ENCODE results near the gene C4orf36.

C4orf36 gene

GRCh38 chr4:86935566-86935852 lies 43.3 kb upstream of the C4orf36 start:
- no peak for DNase-seq (ENCODE audit: low read depth)
- peak overlapping the region; percentile 88 for H3K4me3 ChIP-seq (ENCODE audit: low read depth, low read length)
- TF ChIP-seq CTCF (IDR thresholded peaks at IDR 0.05; ENCODE audit: insufficient read depth, low read depth, low read length, missing control alignments): no peak

- DNase-seq (ENCODE audit: low read depth): peak; percentile 98
- peak; percentile 36 for TF ChIP-seq CTCF (IDR thresholded peaks at IDR 0.05; ENCODE audit: insufficient read depth, low read depth, low read length, missing control alignments)
- H3K4me3 ChIP-seq (ENCODE audit: low read depth, low read length): peak within 1 kb of the TSS; percentile 88
Observed at GRCh38 chr4:86934771-86935565, 42.7 kb upstream of the C4orf36 start, which contains the start of gene AFF1. Gene AFF1 (plus strand): TSS chr4:86935011. CDS start chr4:86948534, 13,523 bp downstream.

- peak; percentile 26 for DNase-seq (ENCODE audit: low read depth)
- no peak for TF ChIP-seq CTCF (IDR thresholded peaks at IDR 0.05; ENCODE audit: insufficient read depth, low read depth, low read length, missing control alignments)
- H3K4me3 ChIP-seq (ENCODE audit: low read depth, low read length): peak overlapping the region; percentile 81
Observed at GRCh38 chr4:86934147-86934770, 42.0 kb upstream of the C4orf36 start.

GRCh38 chr4:86928400-86929255 lies 36.4 kb upstream of the C4orf36 start:
- H3K4me3 ChIP-seq (ENCODE audit: low read depth, low read length): no peak overlapping the region
- DNase-seq (ENCODE audit: low read depth): no peak
- no peak for TF ChIP-seq CTCF (IDR thresholded peaks at IDR 0.05; ENCODE audit: insufficient read depth, low read depth, low read length, missing control alignments)

GRCh38 chr4:86927843-86928395 lies 35.7 kb upstream of the C4orf36 start:
- DNase-seq (ENCODE audit: low read depth): no peak
- TF ChIP-seq CTCF (IDR thresholded peaks at IDR 0.05; ENCODE audit: insufficient read depth, low read depth, low read length, missing control alignments): no peak
- H3K4me3 ChIP-seq (ENCODE audit: low read depth, low read length): no peak overlapping the region

GRCh38 chr4:86926435-86927086 lies 34.3 kb upstream of the C4orf36 start:
- H3K4me3 ChIP-seq (ENCODE audit: low read depth, low read length): no peak overlapping the region
- TF ChIP-seq CTCF (IDR thresholded peaks at IDR 0.05; ENCODE audit: insufficient read depth, low read depth, low read length, missing control alignments): no peak
- DNase-seq (ENCODE audit: low read depth): no peak

Data from GM12865 (cell line).